Epithelial cell of proximal tubule (primary cell): Measurements from ENCODE around the gene RDH11. TPM values are rescaled to one million over a fixed set of nuclear protein-coding genes. Genes with fewer than 3 reads are reported as not detected.
A peak's percentile ranks its signal among the peaks of the same experiment; 100 is the strongest.

Experiments
- DNase-seq: peaks from one replicate; pipeline ENCODE4 v3.0.0-alpha.2; 2011; ENCODE audit warnings: low read depth
- H3K4me3 ChIP-seq: 2 replicates; pipeline ENCODE4 v1.5.1; 2011; ENCODE audit warnings: low read depth, mild to moderate bottlenecking, low read length
- total RNA-seq: library from RNA; depleted of rRNA; stranded (reverse); fragments of >200 nt; gene quantifications from 2 replicates; pipeline ENCODE4 v1.2.3, GENCODE V29; 2015
- TF ChIP-seq, protein P1 (sequence below): conservative IDR thresholded peaks from 2 replicates; pipeline ENCODE4 v1.5.1; 2012; ENCODE audit warnings: low read depth, mild to moderate bottlenecking, low read length

RDH11 gene
- total RNA-seq, 1 donor from 2014 or later, result 76.0 TPM

DNA sequence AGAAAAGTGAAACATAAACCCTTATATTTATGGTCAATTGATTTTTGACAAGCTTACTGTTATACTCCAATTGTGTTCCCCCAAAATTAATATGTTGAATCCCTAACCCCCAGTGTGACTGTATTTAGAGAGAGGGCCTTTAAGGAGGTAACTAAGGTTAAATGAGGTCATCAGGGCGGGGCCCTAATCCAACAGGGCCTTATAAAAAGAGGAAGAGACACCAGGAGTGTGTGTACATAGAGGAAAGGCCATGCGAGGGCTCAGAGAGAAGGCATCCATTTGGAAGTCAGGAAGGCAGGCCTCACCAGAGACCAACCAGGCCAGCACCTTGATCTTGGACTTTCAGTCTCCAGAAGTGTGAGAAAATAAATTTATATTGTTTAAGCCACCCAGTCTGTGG is 14.6 kb downstream of the RDH11 start:
- TF ChIP-seq, protein P1, sequence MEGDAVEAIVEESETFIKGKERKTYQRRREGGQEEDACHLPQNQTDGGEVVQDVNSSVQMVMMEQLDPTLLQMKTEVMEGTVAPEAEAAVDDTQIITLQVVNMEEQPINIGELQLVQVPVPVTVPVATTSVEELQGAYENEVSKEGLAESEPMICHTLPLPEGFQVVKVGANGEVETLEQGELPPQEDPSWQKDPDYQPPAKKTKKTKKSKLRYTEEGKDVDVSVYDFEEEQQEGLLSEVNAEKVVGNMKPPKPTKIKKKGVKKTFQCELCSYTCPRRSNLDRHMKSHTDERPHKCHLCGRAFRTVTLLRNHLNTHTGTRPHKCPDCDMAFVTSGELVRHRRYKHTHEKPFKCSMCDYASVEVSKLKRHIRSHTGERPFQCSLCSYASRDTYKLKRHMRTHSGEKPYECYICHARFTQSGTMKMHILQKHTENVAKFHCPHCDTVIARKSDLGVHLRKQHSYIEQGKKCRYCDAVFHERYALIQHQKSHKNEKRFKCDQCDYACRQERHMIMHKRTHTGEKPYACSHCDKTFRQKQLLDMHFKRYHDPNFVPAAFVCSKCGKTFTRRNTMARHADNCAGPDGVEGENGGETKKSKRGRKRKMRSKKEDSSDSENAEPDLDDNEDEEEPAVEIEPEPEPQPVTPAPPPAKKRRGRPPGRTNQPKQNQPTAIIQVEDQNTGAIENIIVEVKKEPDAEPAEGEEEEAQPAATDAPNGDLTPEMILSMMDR, result no peak
- no peak for DNase-seq
- H3K4me3 ChIP-seq, result no peak overlapping the region

DNA sequence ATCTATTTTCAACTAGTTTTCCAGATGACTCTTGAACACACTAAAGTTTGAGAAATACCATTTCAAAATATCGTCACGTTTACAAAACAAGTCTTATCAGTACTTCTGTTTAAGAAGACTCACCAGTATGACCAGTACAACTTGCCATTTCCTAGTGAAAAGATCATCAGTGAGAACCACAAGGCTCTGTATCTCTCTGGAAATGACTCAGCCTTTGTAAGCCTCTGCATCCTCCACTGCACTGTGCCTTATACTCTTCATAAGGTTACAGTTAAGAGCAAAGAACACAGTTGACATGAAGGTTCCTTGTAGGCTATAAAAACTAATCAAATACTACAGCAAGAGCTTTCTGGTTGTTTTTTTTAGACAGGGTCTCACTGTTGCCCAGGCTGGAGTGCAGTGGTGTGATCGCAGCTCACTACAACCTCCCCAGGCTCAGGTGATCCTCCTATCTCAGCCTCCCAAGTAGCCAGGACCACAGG is 15.4 kb downstream of the RDH11 start:
- TF ChIP-seq, protein P1, result no peak
- peak; percentile 59 for DNase-seq
- no peak overlapping the region for H3K4me3 ChIP-seq

DNA sequence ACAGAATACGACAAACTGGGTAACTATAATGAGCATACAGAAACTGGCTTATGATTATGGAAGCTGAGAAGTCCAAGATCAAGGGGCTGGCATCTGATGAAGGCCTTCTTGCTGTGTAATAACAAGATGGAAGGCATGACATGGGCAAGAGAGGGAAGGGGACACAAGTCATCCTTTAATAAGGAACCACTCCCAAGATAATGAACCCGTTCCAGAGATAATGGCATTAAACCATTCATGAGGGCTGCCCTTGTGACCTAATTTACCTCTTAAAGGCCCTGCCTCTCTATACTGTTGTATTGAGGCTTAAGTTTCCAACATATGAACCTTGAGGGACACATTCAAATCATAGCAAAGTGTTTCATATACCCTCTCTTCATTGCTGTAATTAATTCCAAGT is 16.6 kb downstream of the RDH11 start:
- TF ChIP-seq, protein P1, result no peak
- DNase-seq, result no peak
- H3K4me3 ChIP-seq, result no peak overlapping the region

DNA sequence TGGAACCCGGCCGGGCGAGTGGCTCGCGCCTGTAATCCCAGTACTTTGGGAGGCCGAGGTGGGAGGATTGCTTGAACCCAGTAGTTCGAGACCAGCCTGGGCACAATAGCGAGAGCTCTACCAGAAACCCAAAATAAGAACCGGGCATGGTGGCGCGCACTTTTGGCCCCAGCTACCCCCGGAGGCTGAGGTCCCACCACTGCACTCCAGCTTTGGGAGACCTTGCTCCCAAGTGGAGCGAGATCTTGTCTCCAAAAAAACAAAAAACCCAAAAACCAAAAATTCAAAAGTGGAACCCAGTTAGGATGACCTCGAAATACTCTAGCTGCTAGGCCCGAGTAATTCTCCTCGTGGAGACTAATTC is 20.4 kb downstream of the RDH11 start:
- no peak for DNase-seq
- TF ChIP-seq, protein P1, result no peak
- peak overlapping the region; percentile 90 for H3K4me3 ChIP-seq

DNA sequence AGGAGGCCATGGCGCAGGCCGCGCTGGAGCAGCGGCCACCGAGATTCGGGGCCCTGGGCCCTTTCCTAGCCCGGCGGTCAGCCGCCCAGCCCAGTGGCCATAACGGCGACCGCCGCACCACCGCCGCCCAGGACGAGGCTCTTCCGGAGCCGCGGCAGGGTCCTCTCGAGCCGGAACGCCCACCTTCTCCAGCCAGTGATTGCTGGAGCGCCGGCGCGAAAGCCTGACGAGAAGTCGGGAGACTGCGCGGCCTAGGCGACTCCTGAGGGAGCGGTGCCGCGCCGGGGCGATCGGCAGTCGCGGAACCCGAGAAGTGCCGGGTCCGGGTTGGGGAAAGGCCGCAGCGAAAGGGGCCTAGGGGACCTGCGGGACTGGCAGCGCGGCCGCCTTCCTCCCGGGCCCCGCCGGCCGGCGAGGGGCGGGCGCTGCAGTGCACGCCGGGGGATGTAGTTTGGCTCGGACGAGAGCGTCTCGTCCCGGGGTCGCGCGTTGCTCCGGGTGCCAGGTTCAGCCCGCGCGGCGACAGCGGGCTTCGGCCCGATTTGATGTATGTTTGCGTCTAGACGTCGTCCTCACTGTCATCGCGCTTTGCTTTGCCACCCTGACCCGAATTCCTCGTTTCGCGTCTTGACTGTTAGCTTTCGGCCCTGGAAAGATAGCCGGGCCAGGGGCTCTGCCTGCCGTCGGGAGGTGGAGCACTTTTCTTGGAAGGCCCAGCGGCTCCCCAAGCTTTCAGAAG is 20.9 kb downstream of the RDH11 start, which contains the start of gene VTI1B:
TSS of gene VTI1B (minus strand) at position 153 of the 739 bp plus-strand sequence. CDS start at position 10, 143 bp downstream.
- TF ChIP-seq, protein P1, result peak; percentile 31
- peak within 1 kb of the TSS; percentile 90 for H3K4me3 ChIP-seq
- DNase-seq, result no peak

DNA sequence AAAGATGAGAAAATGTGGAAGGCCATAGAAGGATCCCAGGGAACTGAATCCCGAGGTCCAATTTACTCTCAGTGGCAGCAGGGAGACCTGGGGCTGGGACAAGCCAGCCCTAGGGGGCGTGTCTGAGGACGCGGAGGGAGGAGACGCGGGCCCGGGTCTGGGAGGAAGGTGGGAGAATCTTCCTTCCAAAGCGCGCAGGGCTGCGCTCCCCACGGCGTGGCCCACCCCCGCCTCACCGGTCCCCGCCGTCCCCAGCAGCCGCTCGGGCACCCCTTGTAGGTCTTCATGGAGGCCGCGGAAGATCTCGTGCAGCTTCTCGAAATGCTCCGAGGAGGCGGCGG is 21.5 kb downstream of the RDH11 start:
- no peak for DNase-seq
- TF ChIP-seq, protein P1, result peak; percentile 26
- peak overlapping the region; percentile 90 for H3K4me3 ChIP-seq

DNA sequence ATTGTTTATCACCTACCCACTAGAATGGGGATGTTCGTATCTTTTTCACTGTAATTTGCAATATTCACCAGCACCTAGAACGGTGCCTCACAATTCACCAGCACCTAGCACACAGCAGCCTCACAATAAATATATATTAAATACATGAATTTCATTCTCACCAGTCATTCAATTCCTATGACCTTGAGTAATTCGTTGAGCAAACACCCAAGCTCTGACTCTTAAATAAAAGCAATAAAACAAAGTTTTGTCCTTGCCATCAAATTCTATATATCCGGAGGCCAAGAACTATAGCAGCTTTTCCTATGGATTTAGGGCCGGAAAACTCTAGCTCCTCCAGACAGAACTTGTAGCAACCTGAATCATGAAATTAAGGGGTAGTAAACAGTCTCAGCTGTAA is 22.1 kb downstream of the RDH11 start:
- peak overlapping the region; percentile 90 for H3K4me3 ChIP-seq
- TF ChIP-seq, protein P1, result no peak
- no peak for DNase-seq
